ENCODE measurements around the gene PSME2. TPM values are rescaled to one million over a fixed set of nuclear protein-coding genes. Genes with fewer than 3 reads are reported as not detected.
A peak's percentile ranks its signal among the peaks of the same experiment; 100 is the strongest.
"Not testable (repeated sequence)": the region's sequence is repeated elsewhere in the genome, so short reads cannot be mapped to it uniquely, and the experiment has no call there.

Gene PSME2
- polyA plus RNA-seq, 6 donors from 2014 or later: 257 to 514 (median 294) TPM

DNA sequence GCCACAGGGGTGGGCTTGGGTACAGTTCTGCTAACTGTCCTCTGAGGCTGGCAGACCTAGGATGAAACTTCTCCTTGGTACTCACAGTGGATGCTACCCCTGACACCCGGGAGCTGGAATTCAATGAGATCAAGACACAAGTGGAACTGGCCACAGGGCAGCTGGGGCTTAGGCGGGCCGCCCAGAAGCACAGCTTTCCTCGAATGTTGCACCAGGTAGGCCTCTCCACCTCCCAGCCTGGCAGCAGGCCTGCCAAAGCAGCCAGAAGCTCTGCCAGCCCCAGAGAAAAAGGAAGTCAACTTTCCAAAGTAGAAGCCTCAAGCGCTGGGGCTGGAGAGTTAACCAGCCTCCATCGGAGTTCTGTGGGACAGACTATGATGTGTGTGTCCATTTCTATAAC lies 29.2 kb downstream of the PSME2 start:
- Mint-ChIP-seq H3K4me3 (peak overlapping the region in 1 of 8 donors; percentile 97), H3K27me3 (no peaks in the 10 kb centered on the region), H3K36me3 (peaks cover 11 to 17% of the 10 kb centered on the region in 2 donors), H3K9me3 (no peaks in the 10 kb centered on the region), H3K4me1 (peaks cover 25 to 35% (median 31%) of the 10 kb centered on the region in 3 donors), H3K27ac (peak overlapping the region in 3 of 6 donors; percentile 18 to 88 (median 34))
- ATAC-seq (ENCODE audit: low read depth in 2 of 2): no peak
- no peak for DNase-seq

GRCh38 chr14:24116128-24116814 lies 30.1 kb downstream of the PSME2 start:
- Mint-ChIP-seq H3K4me1 (peaks cover 25 to 33% (median 31%) of the 10 kb centered on the region in 3 donors), H3K9me3 (no peaks in the 10 kb centered on the region), H3K36me3 (peaks cover 11 to 17% of the 10 kb centered on the region in 2 donors), H3K4me3 (peak overlapping the region; percentile 97 to 99 (median 98)), H3K27me3 (no peaks in the 10 kb centered on the region), H3K27ac (peak overlapping the region in 5 of 6 donors; percentile 3 to 88 (median 47))
- ATAC-seq (ENCODE audit: low read depth in 2 of 2) (no peak), DNase-seq (no peak)

- Mint-ChIP-seq H3K4me3 (peak overlapping the region; percentile 97 to 99 (median 98)), H3K4me1 (peaks cover 25 to 33% (median 31%) of the 10 kb centered on the region in 3 donors), H3K9me3 (no peaks in the 10 kb centered on the region), H3K27me3 (no peaks in the 10 kb centered on the region), H3K27ac (peak overlapping the region; percentile 99 to 100 (median 100)), H3K36me3 (peaks cover 11 to 17% of the 10 kb centered on the region in 2 donors)
- ATAC-seq (ENCODE audit: low read depth in 2 of 2) (no peak), DNase-seq (no peak)
Observed at GRCh38 chr14:24115422-24116127, 30.8 kb downstream of the PSME2 start.

GRCh38 chr14:24114532-24115421 lies 31.6 kb downstream of the PSME2 start, which contains the start of the genes DCAF11 and NRL:
TSS of gene DCAF11 (plus strand) at chr14:24114777. CDS start at chr14:24115595, 818 bp downstream.
TSS of gene NRL (minus strand) at chr14:24114949. CDS start at chr14:24082848, 32,101 bp downstream.
- DNase-seq (peak; percentile 100), ATAC-seq (ENCODE audit: low read depth in 2 of 2) (peak; percentile 81 to 82)
- Mint-ChIP-seq H3K4me1 (peaks cover 25 to 33% (median 31%) of the 10 kb centered on the region in 3 donors), H3K27ac (peak within 1 kb of the TSS; percentile 99 to 100 (median 100)), H3K9me3 (no peaks in the 10 kb centered on the region), H3K4me3 (peak within 1 kb of the TSS; percentile 97 to 99 (median 98)), H3K36me3 (peaks cover 11 to 17% of the 10 kb centered on the region in 2 donors), H3K27me3 (no peaks in the 10 kb centered on the region)

- peaks cover 25 to 38% (median 33%) of the 10 kb centered on the region in 3 donors for H3K4me1 Mint-ChIP-seq
- peaks cover 9 to 10% of the 10 kb centered on the region in 2 donors for H3K36me3 Mint-ChIP-seq
- ATAC-seq (ENCODE audit: low read depth in 2 of 2) (peak; percentile 12 to 14), DNase-seq (no peak)
- no peaks in the 10 kb centered on the region for H3K9me3 Mint-ChIP-seq
- peak overlapping the region; percentile 97 to 99 (median 98) for H3K4me3 Mint-ChIP-seq
- H3K27ac Mint-ChIP-seq: peak overlapping the region; percentile 99 to 100 (median 100)
- no peaks in the 10 kb centered on the region for H3K27me3 Mint-ChIP-seq
Observed at GRCh38 chr14:24113801-24114531, 32.4 kb downstream of the PSME2 start.

DNA sequence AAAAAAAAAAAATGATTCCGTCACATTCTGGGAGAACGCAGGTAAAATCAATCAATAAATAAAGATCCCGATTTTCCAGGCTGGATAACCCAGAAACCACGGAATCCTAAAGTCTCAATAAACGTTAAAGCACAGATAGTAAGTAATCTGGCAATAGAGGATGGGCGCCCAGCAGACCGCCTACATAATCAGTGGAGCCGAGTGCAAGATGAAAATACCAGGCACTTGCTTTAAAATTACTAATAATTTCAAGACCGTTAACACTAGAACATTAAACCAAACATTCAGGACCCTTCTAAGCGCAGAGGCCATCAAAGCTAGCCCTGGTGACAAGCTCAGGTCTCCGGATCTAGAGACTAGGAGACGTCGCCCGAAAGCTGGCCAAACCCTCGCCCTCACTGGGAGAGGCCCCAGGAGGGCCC lies 33.0 kb downstream of the PSME2 start:
- no peak for DNase-seq
- H3K27ac Mint-ChIP-seq: peak overlapping the region; percentile 99 to 100 (median 100)
- H3K27me3 Mint-ChIP-seq: no peaks in the 10 kb centered on the region
- no peaks in the 10 kb centered on the region for H3K9me3 Mint-ChIP-seq
- H3K36me3 Mint-ChIP-seq: peaks cover 3 to 6% of the 10 kb centered on the region in 2 donors
- H3K4me1 Mint-ChIP-seq: peaks cover 27 to 40% (median 39%) of the 10 kb centered on the region in 3 donors
- peak overlapping the region; percentile 97 to 99 (median 98) for H3K4me3 Mint-ChIP-seq
- ATAC-seq (ENCODE audit: low read depth in 2 of 2): no peak

DNA sequence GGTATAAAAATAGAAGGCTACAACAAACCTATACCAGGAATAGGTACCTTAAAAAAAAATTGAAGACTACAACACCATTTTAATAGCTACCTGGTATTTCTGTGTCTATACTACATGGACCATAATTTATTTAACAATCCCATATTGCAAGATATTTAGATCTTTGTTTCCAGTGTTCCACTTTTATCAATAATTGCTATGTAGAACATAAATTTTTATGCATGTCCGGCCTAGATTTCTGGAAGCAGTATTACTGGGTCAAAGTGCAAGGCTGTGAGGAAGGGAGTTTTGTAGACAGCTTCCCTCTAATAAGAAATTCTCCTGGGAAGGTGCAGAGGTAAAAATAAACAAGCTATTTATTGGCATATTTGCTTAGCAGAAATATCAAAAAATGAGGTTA lies 35.9 kb downstream of the PSME2 start:
- H3K4me3 Mint-ChIP-seq: peak overlapping the region in 1 of 8 donors; percentile 46

GRCh38 chr14:24110060-24110459 lies 36.4 kb downstream of the PSME2 start:
- no peaks in the 10 kb centered on the region for H3K27me3 Mint-ChIP-seq
- peaks cover 0 to 2% of the 10 kb centered on the region in 2 donors for H3K36me3 Mint-ChIP-seq
- H3K4me3 Mint-ChIP-seq: no peak overlapping the region
- H3K4me1 Mint-ChIP-seq: peaks cover 8 to 20% (median 13%) of the 10 kb centered on the region in 3 donors
- no peaks in the 10 kb centered on the region for H3K9me3 Mint-ChIP-seq
- no peak for DNase-seq
- H3K27ac Mint-ChIP-seq: no peak overlapping the region
- ATAC-seq (ENCODE audit: low read depth in 2 of 2): no peak

More for the DNA sequence above, 35.9 kb downstream of the PSME2 start:
- H3K36me3 Mint-ChIP-seq: no peaks in the 10 kb centered on the region
- H3K9me3 Mint-ChIP-seq: no peaks in the 10 kb centered on the region
- ATAC-seq (ENCODE audit: low read depth in 2 of 2) (no peak), DNase-seq (no peak)
- H3K27me3 Mint-ChIP-seq: no peaks in the 10 kb centered on the region
- H3K4me1 Mint-ChIP-seq: peaks cover 13 to 24% (median 17%) of the 10 kb centered on the region in 3 donors
- no peak overlapping the region for H3K27ac Mint-ChIP-seq

DNA sequence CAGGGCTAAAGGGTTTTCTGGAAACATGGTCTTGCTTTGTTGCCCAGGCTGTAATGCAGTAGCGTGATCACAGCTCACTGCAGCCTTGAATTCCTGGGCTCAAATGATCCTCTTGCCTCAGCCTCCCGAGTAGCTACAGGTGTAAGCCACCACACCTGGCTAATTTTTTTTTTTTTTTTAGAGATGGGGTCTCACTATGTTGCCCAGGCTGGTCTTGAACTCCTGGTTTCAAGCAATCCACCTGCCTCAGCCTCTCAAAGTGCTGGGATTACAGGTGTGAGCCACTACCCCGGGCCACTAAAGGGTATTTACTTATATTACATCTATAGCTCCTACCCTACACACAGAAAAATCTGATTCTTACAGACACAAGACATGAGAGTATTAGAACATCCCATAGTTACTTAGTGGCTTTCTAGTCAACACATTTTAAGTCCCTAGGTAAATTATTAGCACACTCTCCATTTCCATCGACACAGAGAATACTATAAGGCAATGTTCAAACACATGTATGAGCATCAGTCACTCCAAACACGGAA lies 38.0 kb downstream of the PSME2 start:
- no peak for ATAC-seq (ENCODE audit: low read depth in 2 of 2)
- peak overlapping the region in 3 of 8 donors; percentile 56 to 72 (median 57) for H3K4me3 Mint-ChIP-seq
- peaks cover 0 to 2% (median 0%) of the 10 kb centered on the region in 7 donors for H3K9me3 Mint-ChIP-seq

DNA sequence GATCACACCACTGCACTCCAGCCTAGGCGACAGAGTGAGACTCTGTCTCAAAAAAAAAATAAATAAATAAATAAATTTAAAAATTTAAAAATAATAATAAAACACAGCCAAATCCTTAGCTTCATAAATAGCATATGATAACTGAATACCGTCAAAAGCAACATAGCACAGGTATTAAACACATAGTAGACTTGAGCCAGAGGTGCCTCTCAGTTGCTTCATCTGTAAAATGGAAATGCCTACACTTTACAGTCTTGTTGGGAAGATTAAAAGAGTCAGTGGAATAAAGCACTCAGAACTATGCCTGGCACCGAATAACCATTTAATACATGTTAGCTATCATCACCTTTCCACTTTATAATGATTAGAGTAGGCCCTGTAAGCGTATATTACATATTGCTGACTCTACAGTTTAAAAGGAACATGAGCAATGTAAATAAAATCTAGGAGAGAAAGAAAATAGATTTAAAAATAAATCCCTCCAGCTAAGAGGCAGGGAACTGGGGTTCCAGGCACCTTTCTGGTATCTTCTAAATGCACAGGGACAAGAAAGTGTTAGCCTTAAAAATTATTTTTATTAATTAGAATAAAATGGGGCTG lies 39.6 kb downstream of the PSME2 start:
- Mint-ChIP-seq H3K27me3 (no peaks in the 10 kb centered on the region), H3K27ac (no peak overlapping the region)

More for the DNA sequence above, 38.0 kb downstream of the PSME2 start:
- no peaks in the 10 kb centered on the region for H3K27me3 Mint-ChIP-seq
- peak overlapping the region; percentile 81 to 94 (median 92) for H3K27ac Mint-ChIP-seq
- peaks cover 7 to 18% (median 10%) of the 10 kb centered on the region in 3 donors for H3K4me1 Mint-ChIP-seq
- peaks cover 14% of the 10 kb centered on the region in 2 donors for H3K36me3 Mint-ChIP-seq
- no peak for DNase-seq

GRCh38 chr14:24105609-24106239 lies 40.7 kb downstream of the PSME2 start:
- not testable (repeated sequence) for ATAC-seq (ENCODE audit: low read depth in 2 of 2); H3K4me3 Mint-ChIP-seq
- H3K27ac Mint-ChIP-seq: peak overlapping the region in 2 of 6 donors; percentile 12 to 78

More for the DNA sequence above, 39.6 kb downstream of the PSME2 start:
- DNase-seq (no peak), ATAC-seq (ENCODE audit: low read depth in 2 of 2) (no peak)
- H3K4me1 Mint-ChIP-seq: peaks cover 10 to 14% (median 10%) of the 10 kb centered on the region in 3 donors
- no peak overlapping the region for H3K4me3 Mint-ChIP-seq
- H3K9me3 Mint-ChIP-seq: peaks cover 0 to 2% (median 0%) of the 10 kb centered on the region in 7 donors
- H3K36me3 Mint-ChIP-seq: peaks cover 14 to 23% of the 10 kb centered on the region in 2 donors

More at GRCh38 chr14:24105609-24106239, 40.7 kb downstream of the PSME2 start:
- not testable (repeated sequence) for H3K27me3 Mint-ChIP-seq, H3K9me3 Mint-ChIP-seq, DNase-seq
- Mint-ChIP-seq H3K36me3 (peaks cover 14 to 23% of the 10 kb centered on the region in 2 donors), H3K4me1 (peaks cover 10 to 14% (median 10%) of the 10 kb centered on the region in 3 donors)

All from naive B cell (primary cell).